AG09319 (cell line): Measurements from ENCODE around the gene SAMD14.

Experiments used
- DNase-seq: peaks from one replicate; pipeline ENCODE4 v3.0.0-alpha.2; 2010; ENCODE audit warnings: low read depth; ENCODE audit errors: extremely low read depth
- CTCF ChIP-seq: IDR thresholded peaks from 2 replicates; pipeline ENCODE4 v1.5.1; 2011; ENCODE audit warnings: low read depth, mild to moderate bottlenecking, inconsistent platforms, low read length, moderate library complexity

SAMD14 gene

GRCh38 chr17:50102164-50102991 lies 27.6 kb downstream of the SAMD14 start:
- no peak for TF ChIP-seq CTCF
- no peak for DNase-seq

GRCh38 chr17:50101346-50102163 lies 28.4 kb downstream of the SAMD14 start:
- TF ChIP-seq CTCF: no peak
- DNase-seq: no peak

GRCh38 chr17:50100921-50101345 lies 29.0 kb downstream of the SAMD14 start:
- TF ChIP-seq CTCF: no peak

GRCh38 chr17:50100480-50100883 lies 29.5 kb downstream of the SAMD14 start:
- no peak for DNase-seq
- no peak for TF ChIP-seq CTCF

More at GRCh38 chr17:50100921-50101345, 29.0 kb downstream of the SAMD14 start:
- DNase-seq: no peak

GRCh38 chr17:50099003-50099402 lies 31.0 kb downstream of the SAMD14 start:
- no peak for DNase-seq
- no peak for TF ChIP-seq CTCF

GRCh38 chr17:50098583-50098982 lies 31.4 kb downstream of the SAMD14 start:
- TF ChIP-seq CTCF: no peak
- DNase-seq: no peak

GRCh38 chr17:50097926-50098325 lies 32.0 kb downstream of the SAMD14 start:
- no peak for DNase-seq
- no peak for TF ChIP-seq CTCF
